Measurements from ENCODE around the gene TRMT44.

DNA sequence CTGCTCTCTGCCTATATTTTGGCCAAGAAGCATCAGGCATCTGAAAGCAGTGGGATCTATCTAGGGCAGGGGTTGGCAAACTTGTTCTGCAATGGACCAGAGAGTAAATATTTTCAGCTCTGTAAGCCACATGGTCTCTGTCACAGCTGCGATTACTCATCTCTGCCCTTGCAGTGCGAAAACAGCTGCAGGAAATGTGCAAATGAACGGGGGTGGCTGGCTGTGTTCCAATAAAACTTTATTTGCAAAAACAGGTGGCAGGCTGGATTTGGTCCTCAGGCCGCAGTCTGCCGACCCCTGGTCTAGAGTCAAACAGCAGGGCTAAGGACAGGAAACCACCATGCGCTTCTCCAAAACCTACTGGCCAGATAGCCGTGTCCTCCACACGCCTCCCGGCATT, 48.6 kb upstream of the TRMT44 start:
- TF ChIP-seq POLR2A (IDR thresholded peaks at IDR 0.05; ENCODE audit: low read length) = no peak
- TF ChIP-seq GATA1 (IDR thresholded peaks at IDR 0.05; ENCODE audit: low read depth, low read length) = no peak
